Ishikawa (cell line): ENCODE measurements around the gene TBX1.

Source experiments
- CEBPB ChIP-seq: IDR thresholded peaks from 2 replicates; pipeline ENCODE4 v1.6.1; 2012
- CREB1 ChIP-seq: IDR thresholded peaks from 2 replicates; pipeline ENCODE4 v1.6.1; 2012; ENCODE audit warnings: low read depth
- EGR1 ChIP-seq: IDR thresholded peaks from 2 replicates; pipeline ENCODE4 v1.6.1; 2012
- EP300 ChIP-seq: IDR thresholded peaks from 2 replicates; pipeline ENCODE4 v1.6.1; 2012; ENCODE audit warnings: borderline replicate concordance
- FOXM1 ChIP-seq: IDR thresholded peaks from 2 replicates; pipeline ENCODE4 v1.6.1; 2012; ENCODE audit warnings: low read depth, borderline replicate concordance
- NFIC ChIP-seq: IDR thresholded peaks from 2 replicates; pipeline ENCODE4 v1.6.1; 2012
- RAD21 ChIP-seq: IDR thresholded peaks from 2 replicates; pipeline ENCODE4 v1.6.1; 2012; ENCODE audit warnings: low read depth
- TAF1 ChIP-seq: IDR thresholded peaks from 2 replicates; pipeline ENCODE4 v1.6.1; 2012; ENCODE audit warnings: low read depth, mild to moderate bottlenecking
- TCF12 ChIP-seq: IDR thresholded peaks from 2 replicates; pipeline ENCODE4 v1.6.1; 2012; ENCODE audit warnings: low read depth
- TEAD4 ChIP-seq: IDR thresholded peaks from 2 replicates; pipeline ENCODE4 v1.6.1; 2012
- YY1 ChIP-seq: IDR thresholded peaks from 2 replicates; pipeline ENCODE4 v1.6.1; 2012; ENCODE audit warnings: low read depth
- ZBTB7A ChIP-seq: IDR thresholded peaks from 2 replicates; pipeline ENCODE4 v1.6.1; 2012; ENCODE audit warnings: low read depth
- TF ChIP-seq, protein P1 (sequence below): IDR thresholded peaks from 2 replicates; pipeline ENCODE4 v1.6.1; 2012
- TF ChIP-seq, protein P2 (sequence below): IDR thresholded peaks from 2 replicates; pipeline ENCODE4 v1.6.1; 2012; ENCODE audit warnings: low read depth, mild to moderate bottlenecking
- TF ChIP-seq, protein P3 (sequence below): IDR thresholded peaks from 2 replicates; pipeline ENCODE4 v1.6.1; 2012

Gene TBX1

DNA sequence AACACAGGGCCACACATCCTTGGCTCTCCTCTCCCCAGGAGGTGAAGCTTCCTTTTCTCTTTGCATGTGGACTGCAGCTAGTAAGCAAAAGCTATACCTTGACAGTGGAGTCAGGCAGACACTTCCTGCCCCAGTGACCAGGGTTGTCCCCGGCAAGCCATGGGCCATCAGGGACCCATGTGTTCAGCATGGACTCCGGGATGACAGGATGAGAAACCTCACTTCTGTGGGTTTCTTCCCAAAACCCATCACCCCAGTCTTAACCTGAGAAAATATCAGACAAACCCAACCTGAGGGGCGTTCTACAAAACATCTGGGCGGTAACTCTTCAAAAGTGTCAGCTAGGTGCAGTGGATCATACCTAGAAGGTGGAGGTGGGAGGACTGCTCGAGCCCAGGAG is 53.9 kb downstream of the TBX1 start:
- TF ChIP-seq, protein P1, sequence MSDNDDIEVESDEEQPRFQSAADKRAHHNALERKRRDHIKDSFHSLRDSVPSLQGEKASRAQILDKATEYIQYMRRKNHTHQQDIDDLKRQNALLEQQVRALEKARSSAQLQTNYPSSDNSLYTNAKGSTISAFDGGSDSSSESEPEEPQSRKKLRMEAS: no peak
- TF ChIP-seq ZBTB7A (no peak), EP300 (no peak)

DNA sequence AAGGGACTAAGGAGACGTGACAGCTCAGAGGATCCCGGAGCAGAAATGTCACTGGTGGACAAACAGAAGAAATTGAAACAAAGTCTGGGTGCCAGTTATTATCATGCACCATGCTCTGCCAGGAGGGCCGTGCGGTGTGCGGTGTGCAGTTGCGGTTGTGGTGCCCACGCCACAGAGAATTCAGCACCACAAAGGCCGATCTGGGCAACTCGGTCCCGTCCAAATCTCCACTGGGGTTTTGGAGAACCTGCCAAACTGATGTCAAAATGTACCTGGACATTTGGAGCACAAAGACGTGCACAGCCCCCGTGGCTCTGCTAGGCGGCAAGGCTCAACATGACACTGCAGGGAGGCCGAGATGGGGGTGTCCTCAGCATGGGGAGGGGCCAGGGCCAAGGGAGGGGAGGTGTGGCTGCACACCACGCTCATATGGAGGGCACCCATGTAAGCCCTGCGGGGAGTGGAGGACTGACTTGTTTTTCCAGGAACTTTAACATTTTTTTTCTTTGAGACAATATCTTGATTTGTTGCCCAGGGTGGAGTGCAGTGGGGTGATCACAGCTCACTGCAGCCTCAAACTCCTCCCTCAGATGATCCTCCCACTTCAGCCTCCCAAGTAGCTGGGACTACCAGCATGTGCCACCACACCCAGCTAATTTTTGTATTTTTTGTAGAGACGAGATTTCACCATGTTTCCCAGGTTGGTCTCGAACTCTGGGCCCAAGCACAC is 54.7 kb downstream of the TBX1 start:
- TF ChIP-seq RAD21 (no peak), CEBPB (no peak), EGR1 (no peak), TEAD4 (no peak), TCF12 (no peak)
- TF ChIP-seq, protein P2, sequence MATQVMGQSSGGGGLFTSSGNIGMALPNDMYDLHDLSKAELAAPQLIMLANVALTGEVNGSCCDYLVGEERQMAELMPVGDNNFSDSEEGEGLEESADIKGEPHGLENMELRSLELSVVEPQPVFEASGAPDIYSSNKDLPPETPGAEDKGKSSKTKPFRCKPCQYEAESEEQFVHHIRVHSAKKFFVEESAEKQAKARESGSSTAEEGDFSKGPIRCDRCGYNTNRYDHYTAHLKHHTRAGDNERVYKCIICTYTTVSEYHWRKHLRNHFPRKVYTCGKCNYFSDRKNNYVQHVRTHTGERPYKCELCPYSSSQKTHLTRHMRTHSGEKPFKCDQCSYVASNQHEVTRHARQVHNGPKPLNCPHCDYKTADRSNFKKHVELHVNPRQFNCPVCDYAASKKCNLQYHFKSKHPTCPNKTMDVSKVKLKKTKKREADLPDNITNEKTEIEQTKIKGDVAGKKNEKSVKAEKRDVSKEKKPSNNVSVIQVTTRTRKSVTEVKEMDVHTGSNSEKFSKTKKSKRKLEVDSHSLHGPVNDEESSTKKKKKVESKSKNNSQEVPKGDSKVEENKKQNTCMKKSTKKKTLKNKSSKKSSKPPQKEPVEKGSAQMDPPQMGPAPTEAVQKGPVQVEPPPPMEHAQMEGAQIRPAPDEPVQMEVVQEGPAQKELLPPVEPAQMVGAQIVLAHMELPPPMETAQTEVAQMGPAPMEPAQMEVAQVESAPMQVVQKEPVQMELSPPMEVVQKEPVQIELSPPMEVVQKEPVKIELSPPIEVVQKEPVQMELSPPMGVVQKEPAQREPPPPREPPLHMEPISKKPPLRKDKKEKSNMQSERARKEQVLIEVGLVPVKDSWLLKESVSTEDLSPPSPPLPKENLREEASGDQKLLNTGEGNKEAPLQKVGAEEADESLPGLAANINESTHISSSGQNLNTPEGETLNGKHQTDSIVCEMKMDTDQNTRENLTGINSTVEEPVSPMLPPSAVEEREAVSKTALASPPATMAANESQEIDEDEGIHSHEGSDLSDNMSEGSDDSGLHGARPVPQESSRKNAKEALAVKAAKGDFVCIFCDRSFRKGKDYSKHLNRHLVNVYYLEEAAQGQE: no peak

DNA sequence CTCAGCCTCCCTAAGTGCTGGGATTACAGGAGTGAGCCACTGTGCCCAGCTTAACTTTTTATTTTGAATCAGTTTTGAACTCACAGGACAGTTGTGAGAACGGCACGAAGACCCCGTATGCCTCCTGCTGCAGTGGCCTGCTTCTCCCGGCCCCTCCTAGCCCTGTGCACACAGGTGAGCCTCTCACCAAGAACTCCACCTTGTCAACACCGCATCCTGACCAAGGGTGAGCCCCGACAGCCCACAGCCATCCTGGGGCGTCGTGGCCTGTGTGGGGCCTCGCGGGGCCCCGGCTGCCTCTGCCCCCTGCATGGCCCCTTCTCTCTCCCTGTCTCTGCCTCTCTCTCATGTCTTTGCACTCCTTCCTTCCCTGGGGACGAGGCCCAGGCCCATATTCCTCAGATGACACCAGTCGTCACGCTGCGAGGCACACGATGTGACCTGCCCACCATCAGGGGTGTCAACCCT is 55.3 kb downstream of the TBX1 start:
- TF ChIP-seq EP300: no peak
- TF ChIP-seq ZBTB7A: no peak
- no peak for TF ChIP-seq TAF1
- no peak for TF ChIP-seq YY1
- TF ChIP-seq, protein P2: no peak
- TF ChIP-seq TCF12: no peak
- TF ChIP-seq, protein P1: no peak
- no peak for TF ChIP-seq TEAD4
- TF ChIP-seq CEBPB: no peak
- TF ChIP-seq, protein P3, sequence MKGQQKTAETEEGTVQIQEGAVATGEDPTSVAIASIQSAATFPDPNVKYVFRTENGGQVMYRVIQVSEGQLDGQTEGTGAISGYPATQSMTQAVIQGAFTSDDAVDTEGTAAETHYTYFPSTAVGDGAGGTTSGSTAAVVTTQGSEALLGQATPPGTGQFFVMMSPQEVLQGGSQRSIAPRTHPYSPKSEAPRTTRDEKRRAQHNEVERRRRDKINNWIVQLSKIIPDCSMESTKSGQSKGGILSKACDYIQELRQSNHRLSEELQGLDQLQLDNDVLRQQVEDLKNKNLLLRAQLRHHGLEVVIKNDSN: no peak
- TF ChIP-seq FOXM1: no peak
- TF ChIP-seq CREB1: no peak
- no peak for TF ChIP-seq EGR1
- no peak for TF ChIP-seq NFIC
- TF ChIP-seq RAD21: no peak

DNA sequence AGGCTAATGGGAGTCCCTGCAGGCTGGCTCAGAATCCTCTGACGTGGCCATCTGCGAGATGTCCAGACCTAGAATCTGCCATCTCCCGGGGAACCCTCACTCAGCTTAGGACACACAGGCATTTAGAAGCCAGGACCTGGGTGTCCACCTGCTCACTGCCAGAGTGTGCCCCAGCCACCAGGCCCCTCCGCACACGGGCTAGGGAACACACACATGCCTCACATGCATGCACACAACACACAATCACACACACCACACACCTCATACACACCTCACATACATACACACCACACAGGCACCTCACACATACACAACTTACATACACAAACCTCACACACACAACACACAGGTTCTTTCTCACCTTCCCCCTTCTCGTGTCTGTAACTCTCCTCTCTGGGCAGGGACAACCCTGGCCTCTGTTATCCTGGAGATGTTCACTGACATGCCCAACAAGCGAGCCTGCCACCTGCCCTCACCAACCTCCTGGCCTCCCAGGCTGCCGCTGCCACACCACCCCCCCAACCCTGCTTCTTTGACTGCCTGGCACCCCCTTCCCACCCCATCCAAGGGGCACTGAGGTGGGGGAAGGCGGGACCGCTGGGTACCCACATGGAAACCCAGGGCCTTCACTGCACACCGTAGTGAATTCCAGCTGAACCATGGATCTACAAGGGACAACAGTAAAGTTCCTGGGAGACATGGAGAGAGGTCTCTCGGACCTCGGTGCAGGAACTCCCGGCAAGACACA is 56.0 kb downstream of the TBX1 start:
- TF ChIP-seq NFIC (no peak), YY1 (no peak), RAD21 (no peak), ZBTB7A (no peak), TAF1 (no peak), TCF12 (no peak), CEBPB (no peak), FOXM1 (no peak), EP300 (no peak)
- TF ChIP-seq, protein P1: no peak
